Measurements from ENCODE around the gene NAMPT.

Gene NAMPT

GRCh38 chr7:106270122-106270977 lies 14.4 kb downstream of the NAMPT start:
- no peak for DNase-seq

DNA sequence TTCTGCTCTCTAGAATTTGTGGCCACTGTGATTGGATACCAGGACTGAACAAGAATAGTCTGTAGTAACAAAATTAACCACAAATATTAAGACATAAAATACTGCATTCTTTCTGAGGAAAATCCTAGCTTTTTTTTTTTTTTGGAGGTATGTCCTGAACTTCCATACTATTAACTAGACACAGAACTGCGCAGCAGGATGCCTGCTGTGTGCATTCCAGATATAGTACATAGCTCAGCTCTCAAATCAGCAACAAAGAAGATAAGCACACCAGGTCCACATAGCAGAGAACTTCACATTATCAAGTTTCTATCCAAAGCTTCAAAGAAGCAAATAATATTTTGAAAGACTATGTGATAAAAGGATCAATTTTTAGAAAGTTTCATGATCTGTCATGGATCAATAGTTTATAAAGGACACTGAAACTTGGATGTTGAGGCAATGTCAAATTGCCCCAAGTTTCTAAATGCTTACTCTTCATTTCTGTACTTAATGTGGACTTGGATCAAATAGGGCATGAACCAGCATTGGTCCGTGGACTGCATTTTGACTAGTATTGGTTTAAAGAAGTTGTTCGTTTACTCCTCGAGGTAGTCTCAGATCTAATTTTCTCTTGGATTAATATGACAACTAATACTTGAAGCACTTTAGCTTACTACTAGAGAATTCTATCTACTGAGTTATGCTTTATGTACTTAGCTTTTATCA lies 15.4 kb downstream of the NAMPT start:
- DNase-seq: no peak

- DNase-seq: no peak
Measured at GRCh38 chr7:106265133-106265532, 19.6 kb downstream of the NAMPT start.

DNA sequence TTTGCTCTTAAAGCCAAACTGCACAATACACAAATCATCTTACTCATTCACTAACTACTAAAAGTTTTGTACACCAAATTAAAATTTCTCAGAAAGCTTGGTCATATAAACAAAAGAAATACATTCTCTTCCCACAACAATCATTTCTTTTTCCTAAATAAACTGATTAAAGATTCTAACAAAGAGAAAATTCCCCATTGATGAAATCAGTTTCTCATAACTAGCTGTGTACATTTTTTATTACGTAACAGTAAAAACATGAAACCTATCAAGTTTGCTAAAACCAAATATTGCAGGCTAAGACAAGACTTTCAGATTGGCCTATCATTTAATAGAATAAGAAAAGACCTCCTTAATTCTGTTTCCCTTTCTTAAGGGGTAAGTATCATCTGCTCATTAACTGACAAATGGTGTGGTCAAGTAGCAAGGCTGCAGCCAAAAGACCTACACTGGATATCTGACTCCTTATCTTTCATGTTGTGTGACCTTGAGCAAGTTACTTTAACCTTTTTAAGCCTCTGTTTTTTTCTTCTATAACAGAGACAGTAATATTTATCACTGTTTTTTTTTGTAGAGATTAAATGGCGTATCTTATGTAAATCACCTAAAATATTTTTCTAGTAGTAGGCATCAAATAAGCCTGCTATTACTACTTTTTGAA lies 22.4 kb downstream of the NAMPT start:
- no peak for DNase-seq

GRCh38 chr7:106260136-106260561 lies 24.6 kb downstream of the NAMPT start:
- no peak for DNase-seq

DNA sequence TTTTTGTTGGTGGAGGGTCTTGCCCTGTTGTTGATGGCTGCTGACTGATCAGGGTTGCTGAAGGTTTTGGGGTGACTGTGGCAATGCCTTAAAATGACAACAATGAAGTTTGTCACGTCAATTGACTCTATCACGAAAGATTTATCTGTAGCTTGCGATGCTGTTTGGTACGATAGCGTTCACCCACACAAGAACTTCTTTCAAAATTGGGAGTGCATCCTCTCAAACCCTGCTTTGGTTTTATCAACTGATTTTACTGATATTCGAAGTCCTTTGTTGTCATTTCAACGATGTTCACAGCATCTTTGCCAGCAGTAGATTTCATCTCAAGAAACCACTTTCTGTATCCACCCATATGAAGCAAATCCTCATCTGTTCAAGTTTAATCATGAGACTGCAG lies 26.0 kb downstream of the NAMPT start:
- no peak for DNase-seq

DNA sequence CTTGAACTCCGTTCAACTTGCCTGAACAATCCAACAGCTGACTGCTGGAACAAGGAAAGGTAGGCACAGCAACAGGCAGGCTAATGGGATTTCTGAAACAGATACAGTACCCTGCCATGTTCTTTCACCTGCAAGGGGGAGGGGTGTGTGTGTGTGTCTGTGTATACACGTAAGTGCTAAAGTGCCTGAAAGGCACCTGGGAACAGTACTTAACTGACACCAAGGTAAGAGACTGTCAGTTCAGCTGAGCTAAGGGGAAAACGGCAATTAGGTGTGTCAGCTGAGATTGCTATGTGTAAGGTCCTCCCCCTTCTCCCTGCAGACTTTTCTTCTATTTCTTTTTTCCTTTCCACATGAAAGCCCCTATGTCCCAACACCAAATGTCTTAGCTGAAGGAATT lies 27.0 kb downstream of the NAMPT start:
- DNase-seq: no peak

DNA sequence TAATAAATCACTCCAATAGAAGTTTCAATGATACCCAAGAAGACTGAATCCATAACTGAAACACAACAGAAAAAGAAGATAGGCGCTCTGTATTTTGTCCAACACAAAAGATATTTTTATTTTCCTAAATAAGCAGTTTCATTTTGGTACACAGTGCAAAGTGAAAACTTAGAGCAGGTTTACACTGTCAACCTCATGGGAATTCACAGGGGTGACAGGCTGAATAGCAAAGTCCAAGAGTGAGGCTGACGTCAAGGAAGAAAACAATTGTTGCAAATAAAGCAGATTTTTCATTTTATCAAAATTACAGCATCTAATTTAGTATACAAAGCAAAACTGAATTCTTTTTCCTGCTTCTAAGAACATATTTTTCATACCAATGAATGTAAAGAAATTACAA lies 28.6 kb downstream of the NAMPT start:
- DNase-seq: no peak

DNA sequence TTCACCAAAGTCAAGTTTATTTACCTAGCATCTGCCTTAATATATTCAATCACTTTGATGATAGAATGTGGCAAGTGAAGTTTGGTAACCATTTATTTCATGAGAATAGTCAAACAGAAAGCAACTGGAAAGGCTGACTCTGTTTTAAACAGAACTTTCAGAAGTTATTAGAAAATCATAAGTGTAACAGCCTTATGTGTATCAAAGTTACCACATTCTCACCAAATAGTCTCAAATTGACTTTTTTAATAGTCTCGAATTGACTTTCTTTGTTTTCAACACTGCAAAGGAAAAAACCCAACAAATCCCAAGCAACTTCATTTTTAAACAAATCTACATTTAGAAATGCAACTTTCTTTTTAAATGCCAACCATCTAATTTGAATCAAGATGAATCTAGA lies 29.5 kb downstream of the NAMPT start:
- DNase-seq: no peak

DNA sequence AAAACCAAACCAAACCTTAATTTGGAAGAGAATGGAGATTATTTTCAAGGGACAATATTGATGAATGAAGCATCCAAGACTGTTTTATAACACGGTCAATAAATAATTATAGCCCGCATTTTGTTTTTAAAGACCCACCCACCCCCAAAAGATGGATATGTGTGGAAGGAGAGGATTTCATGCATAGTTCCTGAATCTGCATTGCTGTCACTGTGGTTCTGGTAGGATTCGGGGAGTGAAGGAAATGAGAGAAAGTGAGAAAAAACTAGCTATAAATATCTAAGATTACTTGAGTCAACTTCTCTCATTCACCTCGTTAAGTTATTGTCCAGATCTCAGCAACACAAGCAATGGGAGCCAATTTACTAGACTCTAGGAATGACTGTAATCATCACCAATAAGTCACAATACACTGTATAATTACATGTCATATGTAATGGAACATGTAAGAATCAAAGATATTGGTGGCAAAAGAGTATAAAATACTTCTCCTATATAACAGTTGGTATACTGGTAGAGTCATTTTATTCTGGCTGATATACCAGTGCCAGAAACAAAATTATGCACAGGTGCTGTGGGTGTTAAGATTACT lies 30.2 kb downstream of the NAMPT start:
- no peak for DNase-seq

DNA sequence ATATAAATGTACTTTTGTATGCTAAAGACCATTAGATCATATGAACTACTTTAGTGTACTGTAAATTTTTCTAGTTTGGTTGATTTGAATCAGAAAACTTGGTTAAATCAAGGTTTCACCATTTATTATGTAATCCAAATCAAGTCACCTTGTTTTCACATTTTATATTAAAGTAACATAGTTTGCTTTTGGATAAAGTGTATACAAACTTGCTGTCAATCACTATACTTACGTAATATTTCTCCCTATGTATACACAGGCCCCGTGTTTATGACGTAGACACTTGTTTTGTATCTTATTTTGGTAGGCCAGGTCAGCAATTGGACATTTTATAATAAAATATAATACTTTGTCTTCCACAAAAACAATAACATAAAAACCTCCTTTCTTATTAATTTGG lies 32.2 kb downstream of the NAMPT start:
- no peak for DNase-seq

GRCh38 chr7:106249488-106249887 lies 35.3 kb downstream of the NAMPT start:
- no peak for DNase-seq

GRCh38 chr7:106248600-106248999 lies 36.2 kb downstream of the NAMPT start:
- no peak for DNase-seq

GRCh38 chr7:106247841-106248240 lies 36.9 kb downstream of the NAMPT start:
- no peak for DNase-seq

DNA sequence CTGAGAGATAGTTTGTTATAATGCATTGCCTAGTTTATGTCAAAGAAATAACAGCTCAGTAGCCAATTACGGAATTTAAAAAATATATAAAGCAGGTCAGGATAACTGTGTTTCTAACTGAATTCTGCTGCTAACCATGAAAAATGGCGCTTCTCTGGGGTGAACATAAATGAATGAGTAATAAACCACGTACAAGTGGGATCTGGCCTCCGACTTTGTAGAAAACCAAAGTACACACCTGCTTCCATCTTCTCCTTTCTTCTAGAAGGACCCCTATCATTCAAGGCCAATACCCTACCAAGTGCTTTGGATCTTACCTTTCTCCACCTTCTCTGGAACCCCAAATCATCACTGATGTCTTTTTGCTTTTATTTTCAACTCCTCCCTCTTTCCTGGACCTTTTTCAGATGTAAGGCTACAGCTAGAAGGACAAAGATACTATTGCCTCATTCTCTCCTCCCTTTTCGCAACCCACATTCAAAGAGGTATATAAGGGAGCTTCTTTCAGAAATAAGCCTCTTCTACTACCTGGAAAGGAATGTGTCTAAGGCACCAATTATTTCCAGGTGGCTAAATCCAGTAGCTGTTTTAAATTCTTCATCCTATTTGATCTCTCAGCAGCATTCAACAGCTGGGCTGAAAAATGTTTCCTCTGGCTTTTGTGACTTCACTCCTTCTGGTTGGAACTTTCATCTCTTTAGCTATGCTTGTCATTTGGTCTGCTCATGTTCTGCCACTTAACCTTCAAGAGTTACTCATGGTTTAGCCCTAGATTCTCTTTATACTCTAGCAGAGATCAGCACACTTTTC lies 37.7 kb downstream of the NAMPT start:
- DNase-seq: no peak

- DNase-seq: no peak
Measured at GRCh38 chr7:106243893-106244292, 40.9 kb downstream of the NAMPT start.

- DNase-seq: no peak
Measured at GRCh38 chr7:106239406-106239805, 45.4 kb downstream of the NAMPT start.

DNA sequence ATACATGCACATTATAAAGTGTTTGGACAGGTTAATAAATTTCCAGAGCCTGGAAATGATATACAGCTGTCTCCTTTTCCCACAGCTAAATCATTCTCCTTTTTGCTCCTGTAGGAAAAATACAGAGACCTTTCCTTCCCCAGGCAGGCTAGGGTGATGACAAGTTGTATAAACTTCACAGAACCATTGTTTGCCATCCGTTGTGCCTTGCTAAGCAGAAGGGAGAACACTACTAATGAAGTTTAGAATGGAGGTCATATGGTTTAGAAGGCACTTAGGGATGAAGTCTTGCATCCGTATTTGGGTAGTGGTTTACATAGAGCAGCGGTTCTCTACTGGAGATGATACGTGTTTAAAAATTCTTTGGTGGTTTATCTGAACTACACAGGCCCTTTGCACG lies 46.0 kb downstream of the NAMPT start:
- DNase-seq: no peak

GRCh38 chr7:106236065-106236464 lies 48.7 kb downstream of the NAMPT start:
- no peak for DNase-seq

GRCh38 chr7:106234425-106234824 lies 50.4 kb downstream of the NAMPT start:
- DNase-seq: no peak

DNA sequence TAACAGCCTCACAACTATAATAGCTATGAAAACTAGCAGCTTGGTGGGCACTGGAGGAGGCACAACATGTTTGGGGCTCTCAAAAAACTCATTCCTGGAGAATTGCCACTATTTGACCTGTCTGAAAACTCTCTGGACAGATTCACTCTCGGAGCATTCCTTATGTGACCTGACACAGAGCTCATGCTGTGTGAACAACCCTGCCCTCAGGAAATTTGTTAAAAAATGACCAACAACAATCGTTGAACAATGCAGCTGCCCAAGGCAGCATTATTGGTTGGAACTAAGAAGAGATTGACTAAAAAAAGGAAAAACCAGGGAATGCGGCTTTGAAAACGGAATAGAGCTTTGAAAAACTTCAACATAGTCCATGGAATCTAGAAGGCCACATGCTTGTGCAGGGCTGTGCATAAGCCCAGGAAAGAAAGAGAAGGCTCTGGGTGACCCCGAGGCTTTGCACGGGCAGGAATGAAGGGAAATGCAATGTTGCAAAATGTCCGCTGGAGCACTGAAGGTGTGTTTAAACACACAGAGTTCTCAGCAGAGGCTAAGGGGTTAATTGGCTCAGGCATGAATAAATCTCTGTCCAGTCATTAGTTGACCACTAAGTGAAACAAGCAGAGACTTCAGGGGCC lies 52.8 kb downstream of the NAMPT start:
- DNase-seq: no peak

DNA sequence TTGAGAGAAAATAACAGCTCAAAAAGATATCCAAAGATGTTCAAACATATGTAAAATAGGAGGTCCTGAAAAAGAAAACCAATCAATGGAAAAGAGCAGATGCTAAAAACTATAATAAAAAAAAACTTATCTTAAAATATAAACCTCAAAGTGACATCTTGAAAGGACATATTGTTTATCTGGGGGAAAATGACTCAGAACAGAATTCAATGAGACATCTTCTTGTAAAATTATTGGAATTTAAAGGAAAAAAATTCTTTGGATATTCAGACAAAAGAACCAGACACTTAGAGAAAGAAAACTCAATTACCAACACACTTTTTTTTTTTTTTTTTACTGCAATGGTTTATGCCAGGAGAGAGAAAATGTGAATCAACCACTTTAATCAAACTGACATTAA lies 58.9 kb downstream of the NAMPT start:
- DNase-seq: no peak

All from NCI-H1105 (cell line).